Neural cell (in vitro differentiated cells): ENCODE data around the gene CREB3L4.

Source experiments
- EP300 ChIP-seq: fragments of 450-650 bp; conservative IDR thresholded peaks from 2 replicates; pipeline ENCODE4 v1.6.1; 2014; ENCODE audit warnings: antibody characterized with exemption, mild to moderate bottlenecking, moderate library complexity; ENCODE audit not compliant: poor library complexity, severe bottlenecking
- EZH2 ChIP-seq: fragments of 200-600, 300-800 bp; shearing (Covaris generic), sonication (generic); IDR thresholded peaks from 2 replicates; pipeline ENCODE4 v1.6.1; 2014; ENCODE audit warnings: antibody characterized with exemption, low read length, borderline replicate concordance, mild to moderate bottlenecking; ENCODE audit not compliant: insufficient read depth, poor library complexity, severe bottlenecking
- MXI1 ChIP-seq: fragments of 450-650 bp; conservative IDR thresholded peaks from 2 replicates; pipeline ENCODE4 v1.6.1; 2014; ENCODE audit warnings: antibody characterized with exemption, mild to moderate bottlenecking; ENCODE audit not compliant: poor library complexity, severe bottlenecking
- POLR2AphosphoS5 ChIP-seq: IDR thresholded peaks from 2 replicates; pipeline ENCODE4 v1.6.1; 2012
- RAD21 ChIP-seq: fragments of 450-650 bp; conservative IDR thresholded peaks from 2 replicates; pipeline ENCODE4 v1.6.1; 2014; ENCODE audit warnings: antibody characterized with exemption, mild to moderate bottlenecking, moderate library complexity
- TAF1 ChIP-seq: IDR thresholded peaks from 2 replicates; pipeline ENCODE4 v1.6.1; 2012; ENCODE audit warnings: low read depth
- TF ChIP-seq, protein P1 (sequence below): fragments of 450-650 bp; IDR thresholded peaks from 2 replicates; pipeline ENCODE4 v1.5.1; 2014; ENCODE audit warnings: antibody characterized with exemption, mild to moderate bottlenecking, moderate library complexity; ENCODE audit not compliant: poor library complexity, severe bottlenecking
- TF ChIP-seq, protein P2 (sequence below): IDR thresholded peaks from 2 replicates; pipeline ENCODE4 v1.6.1; 2012; ENCODE audit warnings: borderline replicate concordance

DNA sequence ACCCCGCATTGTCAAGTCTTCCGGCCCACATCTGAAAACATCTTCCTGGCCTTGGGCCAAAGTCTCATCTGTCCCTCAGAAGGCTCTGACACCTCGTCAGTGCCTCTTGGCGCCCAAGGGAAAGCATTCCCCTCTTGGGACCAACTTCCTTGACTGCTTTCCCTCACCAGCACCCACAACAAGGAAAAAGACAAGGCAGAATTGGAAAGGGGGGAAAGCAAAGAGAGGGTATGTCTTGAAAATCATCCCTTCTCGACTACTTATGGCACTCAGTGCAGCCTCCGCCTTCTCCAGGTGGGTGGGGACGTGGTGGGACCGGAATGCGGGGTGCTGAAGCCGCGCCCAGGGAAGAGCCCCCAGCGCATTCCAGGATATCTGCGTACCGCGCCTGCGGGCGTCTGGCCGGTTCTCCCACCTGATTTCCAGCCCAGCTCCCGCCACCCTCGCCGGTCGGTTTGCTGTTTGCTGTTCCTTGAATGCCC, 3.8 kb upstream of the CREB3L4 start:
- TF ChIP-seq, protein P1, sequence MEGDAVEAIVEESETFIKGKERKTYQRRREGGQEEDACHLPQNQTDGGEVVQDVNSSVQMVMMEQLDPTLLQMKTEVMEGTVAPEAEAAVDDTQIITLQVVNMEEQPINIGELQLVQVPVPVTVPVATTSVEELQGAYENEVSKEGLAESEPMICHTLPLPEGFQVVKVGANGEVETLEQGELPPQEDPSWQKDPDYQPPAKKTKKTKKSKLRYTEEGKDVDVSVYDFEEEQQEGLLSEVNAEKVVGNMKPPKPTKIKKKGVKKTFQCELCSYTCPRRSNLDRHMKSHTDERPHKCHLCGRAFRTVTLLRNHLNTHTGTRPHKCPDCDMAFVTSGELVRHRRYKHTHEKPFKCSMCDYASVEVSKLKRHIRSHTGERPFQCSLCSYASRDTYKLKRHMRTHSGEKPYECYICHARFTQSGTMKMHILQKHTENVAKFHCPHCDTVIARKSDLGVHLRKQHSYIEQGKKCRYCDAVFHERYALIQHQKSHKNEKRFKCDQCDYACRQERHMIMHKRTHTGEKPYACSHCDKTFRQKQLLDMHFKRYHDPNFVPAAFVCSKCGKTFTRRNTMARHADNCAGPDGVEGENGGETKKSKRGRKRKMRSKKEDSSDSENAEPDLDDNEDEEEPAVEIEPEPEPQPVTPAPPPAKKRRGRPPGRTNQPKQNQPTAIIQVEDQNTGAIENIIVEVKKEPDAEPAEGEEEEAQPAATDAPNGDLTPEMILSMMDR = no peak
- TF ChIP-seq EP300 (no peak), POLR2AphosphoS5 (no peak), EZH2 (no peak), TAF1 (no peak), RAD21 (no peak), MXI1 (no peak)
- TF ChIP-seq, protein P2, sequence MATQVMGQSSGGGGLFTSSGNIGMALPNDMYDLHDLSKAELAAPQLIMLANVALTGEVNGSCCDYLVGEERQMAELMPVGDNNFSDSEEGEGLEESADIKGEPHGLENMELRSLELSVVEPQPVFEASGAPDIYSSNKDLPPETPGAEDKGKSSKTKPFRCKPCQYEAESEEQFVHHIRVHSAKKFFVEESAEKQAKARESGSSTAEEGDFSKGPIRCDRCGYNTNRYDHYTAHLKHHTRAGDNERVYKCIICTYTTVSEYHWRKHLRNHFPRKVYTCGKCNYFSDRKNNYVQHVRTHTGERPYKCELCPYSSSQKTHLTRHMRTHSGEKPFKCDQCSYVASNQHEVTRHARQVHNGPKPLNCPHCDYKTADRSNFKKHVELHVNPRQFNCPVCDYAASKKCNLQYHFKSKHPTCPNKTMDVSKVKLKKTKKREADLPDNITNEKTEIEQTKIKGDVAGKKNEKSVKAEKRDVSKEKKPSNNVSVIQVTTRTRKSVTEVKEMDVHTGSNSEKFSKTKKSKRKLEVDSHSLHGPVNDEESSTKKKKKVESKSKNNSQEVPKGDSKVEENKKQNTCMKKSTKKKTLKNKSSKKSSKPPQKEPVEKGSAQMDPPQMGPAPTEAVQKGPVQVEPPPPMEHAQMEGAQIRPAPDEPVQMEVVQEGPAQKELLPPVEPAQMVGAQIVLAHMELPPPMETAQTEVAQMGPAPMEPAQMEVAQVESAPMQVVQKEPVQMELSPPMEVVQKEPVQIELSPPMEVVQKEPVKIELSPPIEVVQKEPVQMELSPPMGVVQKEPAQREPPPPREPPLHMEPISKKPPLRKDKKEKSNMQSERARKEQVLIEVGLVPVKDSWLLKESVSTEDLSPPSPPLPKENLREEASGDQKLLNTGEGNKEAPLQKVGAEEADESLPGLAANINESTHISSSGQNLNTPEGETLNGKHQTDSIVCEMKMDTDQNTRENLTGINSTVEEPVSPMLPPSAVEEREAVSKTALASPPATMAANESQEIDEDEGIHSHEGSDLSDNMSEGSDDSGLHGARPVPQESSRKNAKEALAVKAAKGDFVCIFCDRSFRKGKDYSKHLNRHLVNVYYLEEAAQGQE = no peak
